ENCODE results near the gene NSA2. TPM values are rescaled to one million over a fixed set of nuclear protein-coding genes. Genes with fewer than 3 reads are reported as not detected.
"Not testable (repeated sequence)": the region's sequence is repeated elsewhere in the genome, so short reads cannot be mapped to it uniquely, and the experiment has no call there.

NSA2 gene
- total RNA-seq, 1 donor from 2014 or later, result 50.8 TPM

GRCh38 chr5:74738406-74738805 lies 28.6 kb upstream of the NSA2 start:
- ATAC-seq (no peak), DNase-seq (no peak)
- no peaks in the 10 kb centered on the region for H3K9me3 ChIP-seq
- no peak overlapping the region for H3K4me3 ChIP-seq
- H3K4me1 ChIP-seq, result no peaks in the 10 kb centered on the region
- no peak overlapping the region for H3K27ac ChIP-seq
- H3K36me3 ChIP-seq, result peaks cover 75% of the 10 kb centered on the region
- no peak for TF ChIP-seq CTCF (IDR thresholded peaks at IDR 0.05)
- no peaks in the 10 kb centered on the region for H3K27me3 ChIP-seq
- intact Hi-C loops (cut with DNase I), result no loop called here

- ATAC-seq; H3K27ac ChIP-seq; intact Hi-C loops (cut with DNase I); H3K4me1 ChIP-seq; H3K4me3 ChIP-seq; DNase-seq; H3K27me3 ChIP-seq; H3K9me3 ChIP-seq: not testable (repeated sequence)
- peaks cover 76% of the 10 kb centered on the region for H3K36me3 ChIP-seq
These were observed 18.3 kb upstream of the NSA2 start for GRCh38 chr5:74748742-74749141.

GRCh38 chr5:74761241-74761640 lies 5.8 kb upstream of the NSA2 start:
- Histone ChIP-seq H3K4me1 (peaks cover 14% of the 10 kb centered on the region), H3K36me3 (peaks cover 72% of the 10 kb centered on the region), H3K27ac (no peak overlapping the region), H3K27me3 (no peaks in the 10 kb centered on the region), H3K4me3 (no peak overlapping the region), H3K9me3 (no peaks in the 10 kb centered on the region)
- ATAC-seq, result no peak
- intact Hi-C loops (cut with DNase I), result no loop called here
- no peak for DNase-seq
- no peak for TF ChIP-seq CTCF (IDR thresholded peaks at IDR 0.05)

DNA sequence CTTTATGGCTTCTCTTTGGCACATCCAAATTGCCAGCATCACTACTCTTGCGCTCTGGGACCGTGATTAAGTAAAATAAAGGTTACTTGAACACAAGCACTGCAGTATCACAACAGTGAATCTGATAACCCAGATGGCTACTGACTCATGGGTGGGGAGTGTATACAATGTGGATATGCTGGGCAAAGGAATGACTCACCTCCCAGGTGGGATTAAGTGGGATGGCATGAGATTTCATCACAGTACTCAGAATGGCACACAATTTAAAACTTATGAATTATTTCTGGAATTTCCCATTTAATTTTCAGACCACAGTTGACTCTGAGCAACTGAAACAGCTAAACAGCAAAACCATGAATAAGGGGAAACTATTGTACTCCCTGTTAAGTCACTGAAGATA lies 4.5 kb upstream of the NSA2 start:
- DNase-seq, result no peak
- H3K36me3 ChIP-seq, result peaks cover 58% of the 10 kb centered on the region
- no peaks in the 10 kb centered on the region for H3K27me3 ChIP-seq
- no peak overlapping the region for H3K4me3 ChIP-seq
- H3K27ac ChIP-seq, result no peak overlapping the region
- intact Hi-C loops (cut with DNase I), result no loop called here
- no peak for TF ChIP-seq CTCF (IDR thresholded peaks at IDR 0.05)
- H3K4me1 ChIP-seq, result peaks cover 14% of the 10 kb centered on the region
- H3K9me3 ChIP-seq, result no peaks in the 10 kb centered on the region
- no peak for ATAC-seq

DNA sequence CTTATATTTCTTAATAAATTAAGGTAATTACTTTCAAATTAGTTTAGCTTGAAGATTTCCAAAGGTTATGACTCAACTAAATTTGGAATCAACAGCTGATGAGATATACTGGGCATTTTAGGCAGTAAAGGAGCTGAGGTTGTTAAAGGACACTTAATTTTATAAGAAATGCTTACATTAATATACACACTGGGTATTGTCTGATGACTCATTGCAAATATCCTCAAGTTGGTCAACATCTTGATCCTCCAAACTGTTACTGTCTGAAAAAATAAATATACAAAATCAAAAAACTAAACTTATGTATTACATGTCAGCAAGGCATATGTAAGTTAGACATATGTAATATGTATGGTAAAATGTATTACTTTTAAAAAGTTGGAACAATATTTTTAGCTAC lies 3.5 kb upstream of the NSA2 start:
- H3K36me3 ChIP-seq, result peaks cover 49% of the 10 kb centered on the region
- no peak overlapping the region for H3K4me3 ChIP-seq
- TF ChIP-seq CTCF (IDR thresholded peaks at IDR 0.05), result no peak
- intact Hi-C loops (cut with DNase I), result no loop called here
- no peaks in the 10 kb centered on the region for H3K9me3 ChIP-seq
- no peaks in the 10 kb centered on the region for H3K27me3 ChIP-seq
- no peak overlapping the region for H3K27ac ChIP-seq
- ATAC-seq, result no peak
- H3K4me1 ChIP-seq, result peaks cover 21% of the 10 kb centered on the region
- DNase-seq, result no peak

DNA sequence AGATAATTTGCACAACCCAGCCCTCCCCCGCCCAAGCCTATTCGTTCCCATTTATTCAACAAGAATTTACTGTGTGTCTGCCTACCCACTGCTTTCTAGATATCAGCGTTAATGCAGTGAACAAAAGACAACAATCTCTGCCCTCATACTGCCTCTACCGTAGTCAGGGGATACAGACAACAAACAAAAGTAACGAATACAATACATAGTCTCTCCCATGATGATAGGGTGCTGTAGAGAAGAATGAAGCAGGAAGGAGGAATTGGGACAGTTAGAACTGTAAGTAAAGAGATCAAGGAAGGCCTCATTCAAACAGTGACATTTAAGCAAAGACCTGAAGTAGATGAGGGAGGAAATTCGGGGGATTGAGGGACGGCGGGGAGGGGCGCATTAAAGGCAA lies 1.8 kb upstream of the NSA2 start:
- H3K27ac ChIP-seq, result no peak overlapping the region
- H3K36me3 ChIP-seq, result peaks cover 53% of the 10 kb centered on the region
- DNase-seq (no peak), ATAC-seq (no peak)
- no peak overlapping the region for H3K4me3 ChIP-seq
- peaks cover 21% of the 10 kb centered on the region for H3K4me1 ChIP-seq
- H3K27me3 ChIP-seq, result no peaks in the 10 kb centered on the region
- intact Hi-C loops (cut with DNase I), result no loop called here
- no peaks in the 10 kb centered on the region for H3K9me3 ChIP-seq
- TF ChIP-seq CTCF (IDR thresholded peaks at IDR 0.05), result no peak
